RPMI7951 (cell line): Measurements from ENCODE around the gene MZT2B. TPM values are rescaled to one million over a fixed set of nuclear protein-coding genes. Genes with fewer than 3 reads are reported as not detected.
"Not testable (repeated sequence)": the region's sequence is repeated elsewhere in the genome, so short reads cannot be mapped to it uniquely, and the experiment has no call there.

ENCODE experiments used
- DNase-seq: peaks from one replicate; pipeline ENCODE4 v3.0.0-alpha.2; 2012; ENCODE audit warnings: low read depth
- total RNA-seq: library from RNA; depleted of rRNA; stranded (reverse); fragments of >200 nt; shearing (Covaris generic); gene quantifications from 2 replicates; pipeline ENCODE4 v1.2.3, GENCODE V29; 2014; rRNA removed

The MZT2B gene
- 192 and 258 TPM in 2 replicates for total RNA-seq

DNA sequence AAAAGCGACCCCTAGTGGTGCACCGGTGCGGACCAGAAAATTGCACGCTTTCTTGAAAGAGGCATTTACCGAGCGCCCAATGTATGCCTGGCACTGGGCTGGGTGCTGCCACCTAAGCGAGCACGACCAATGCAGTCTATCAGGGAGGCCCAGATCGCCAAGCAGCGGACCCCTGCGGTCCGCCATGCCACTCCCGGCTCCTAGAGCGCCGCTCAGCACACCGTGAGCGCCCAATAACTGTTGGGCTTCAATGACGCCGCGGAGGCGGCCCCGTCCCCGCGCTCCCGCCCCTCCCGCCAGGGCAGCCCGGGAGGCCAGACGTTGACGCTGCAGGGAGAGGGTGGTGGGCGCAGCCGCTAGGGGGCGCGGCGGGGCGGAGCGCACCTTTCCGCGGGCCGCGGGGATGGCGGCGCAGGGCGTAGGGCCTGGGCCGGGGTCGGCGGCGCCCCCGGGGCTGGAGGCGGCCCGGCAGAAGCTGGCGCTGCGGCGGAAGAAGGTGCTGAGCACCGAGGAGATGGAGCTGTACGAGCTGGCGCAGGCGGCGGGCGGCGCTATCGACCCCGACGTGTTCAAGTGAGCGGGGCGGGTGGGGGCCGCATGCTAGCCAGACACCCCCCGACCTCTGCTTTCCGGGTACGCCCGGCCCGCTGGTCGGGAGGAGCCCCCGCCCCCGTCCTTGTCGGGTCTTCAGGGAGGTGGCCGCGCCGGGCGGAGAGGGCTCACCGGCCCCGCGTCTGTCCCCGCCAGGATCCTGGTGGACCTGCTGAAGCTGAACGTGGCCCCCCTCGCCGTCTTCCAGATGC is at the start of gene MZT2B:
Gene MZT2B, plus strand, starts transcription at position 383 of the 803 bp plus-strand sequence. Its CDS starts 21 bp downstream, at position 404.
- DNase-seq: peak; percentile 86

GRCh38 chr2:130135692-130136541 is 46.1 kb upstream of the MZT2B start:
- no peak for DNase-seq

DNA sequence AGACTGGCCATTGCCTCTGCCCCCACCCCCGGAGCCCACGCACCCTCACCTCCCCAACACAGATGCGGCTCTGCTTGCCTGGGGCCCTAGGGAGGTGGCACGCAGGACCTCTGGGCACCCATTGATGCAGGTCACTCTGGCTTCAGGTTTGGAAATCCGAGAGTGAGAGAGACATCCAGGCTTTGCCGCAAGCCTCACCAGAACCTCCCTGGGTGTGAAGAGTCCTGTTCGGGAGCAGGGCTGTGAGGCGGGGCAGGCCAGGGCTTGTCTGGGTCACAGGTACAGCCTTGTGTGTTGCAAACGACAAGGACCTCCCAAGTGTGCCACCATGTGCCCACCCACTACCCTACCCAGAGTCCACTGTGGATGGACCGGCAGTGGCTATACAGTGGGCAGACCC is 45.5 kb upstream of the MZT2B start:
- DNase-seq: not testable (repeated sequence)

GRCh38 chr2:130137118-130137517 is 44.9 kb upstream of the MZT2B start:
- DNase-seq: not testable (repeated sequence)

GRCh38 chr2:130138326-130138725 is 43.7 kb upstream of the MZT2B start:
- DNase-seq: not testable (repeated sequence)

DNA sequence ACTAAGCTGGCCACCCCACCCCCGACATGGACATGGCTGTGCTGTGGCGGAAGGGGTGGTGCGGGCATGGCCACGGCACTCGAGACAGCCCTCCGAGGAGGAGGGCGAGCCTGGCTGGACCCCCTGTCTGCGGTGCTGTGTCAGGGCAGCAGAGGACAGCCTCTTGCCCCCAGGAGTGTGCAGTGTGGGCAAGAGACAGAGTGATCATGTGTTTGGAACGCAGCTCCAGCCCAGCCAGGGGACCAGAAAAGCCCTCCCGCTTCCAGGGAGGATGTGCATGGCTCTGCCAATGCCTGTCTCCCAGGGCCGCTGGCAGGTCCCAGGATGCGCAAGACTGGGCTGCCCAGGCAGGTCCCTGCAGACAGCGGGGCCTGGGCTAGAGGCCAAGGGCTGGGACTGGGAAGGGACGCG is 43.2 kb upstream of the MZT2B start:
- DNase-seq: not testable (repeated sequence)

DNA sequence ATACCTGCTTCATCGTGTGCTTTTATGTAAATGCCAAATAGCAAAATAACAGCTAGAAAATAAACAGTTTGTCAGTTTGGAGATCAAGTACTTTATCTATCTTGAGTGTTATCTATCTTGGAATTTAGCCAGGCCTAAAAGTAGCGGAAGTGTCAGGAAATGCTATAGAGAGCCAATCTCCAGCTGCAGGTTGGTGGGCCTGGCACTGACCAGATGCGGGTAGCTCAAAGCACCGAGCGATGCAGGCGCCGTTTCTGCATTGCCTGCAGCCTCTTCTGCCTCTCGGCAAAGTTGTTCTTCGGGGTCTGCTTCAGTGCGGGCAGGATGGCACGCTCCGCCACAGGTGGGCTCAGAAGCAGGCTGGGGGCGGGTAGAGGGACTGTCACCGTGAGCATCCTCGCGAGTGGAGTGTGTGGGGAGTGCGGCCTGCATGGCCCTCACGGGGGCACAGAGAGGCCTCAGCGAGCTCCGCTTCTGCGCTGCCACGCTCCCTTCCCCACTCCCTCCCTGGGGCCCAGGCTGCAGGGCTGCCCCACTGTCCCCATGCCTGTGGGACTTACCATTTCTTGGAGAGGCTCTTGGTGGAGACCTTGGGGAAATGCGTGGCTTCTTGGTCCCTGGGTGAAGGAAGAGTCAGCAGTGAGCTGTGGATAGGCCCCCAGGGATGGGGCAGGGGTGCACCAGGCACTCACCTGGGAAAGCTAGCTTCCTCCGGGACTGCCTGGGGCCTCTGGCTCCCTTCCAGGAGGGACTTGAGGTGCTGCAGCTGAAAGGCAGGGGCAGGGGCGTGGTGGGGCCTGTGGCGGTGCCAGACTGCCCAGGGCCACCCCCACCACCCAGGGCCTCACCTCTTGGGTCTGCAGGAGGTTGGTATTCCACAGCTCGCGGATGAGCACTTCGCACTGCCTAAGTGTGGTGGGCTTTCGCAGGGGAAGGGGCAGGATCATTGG is 42.5 kb upstream of the MZT2B start:
- not testable (repeated sequence) for DNase-seq

GRCh38 chr2:130140516-130140915 is 41.5 kb upstream of the MZT2B start:
- not testable (repeated sequence) for DNase-seq

- not testable (repeated sequence) for DNase-seq
Observed at GRCh38 chr2:130141002-130141401, 41.1 kb upstream of the MZT2B start.

GRCh38 chr2:130141645-130142370 is 40.3 kb upstream of the MZT2B start:
- DNase-seq: not testable (repeated sequence)

GRCh38 chr2:130142396-130143265 is 39.4 kb upstream of the MZT2B start:
- not testable (repeated sequence) for DNase-seq

- not testable (repeated sequence) for DNase-seq
Observed at GRCh38 chr2:130143266-130144039, 38.6 kb upstream of the MZT2B start.

GRCh38 chr2:130145006-130145414 is 37.1 kb upstream of the MZT2B start, which contains the start of gene CCDC74B:
TSS of gene CCDC74B (minus strand) at chr2:130145112. CDS start at chr2:130144996, 116 bp downstream.
- DNase-seq: peak; percentile 58

GRCh38 chr2:130148515-130148914 is 33.5 kb upstream of the MZT2B start:
- not testable (repeated sequence) for DNase-seq

- DNase-seq: no peak
Observed at GRCh38 chr2:130150181-130151144, 31.6 kb upstream of the MZT2B start.

GRCh38 chr2:130151145-130151512 is 30.9 kb upstream of the MZT2B start:
- not testable (repeated sequence) for DNase-seq

GRCh38 chr2:130152136-130152815 is 29.8 kb upstream of the MZT2B start:
- not testable (repeated sequence) for DNase-seq
